ENCODE results near the gene BICD1.

The BICD1 gene

DNA sequence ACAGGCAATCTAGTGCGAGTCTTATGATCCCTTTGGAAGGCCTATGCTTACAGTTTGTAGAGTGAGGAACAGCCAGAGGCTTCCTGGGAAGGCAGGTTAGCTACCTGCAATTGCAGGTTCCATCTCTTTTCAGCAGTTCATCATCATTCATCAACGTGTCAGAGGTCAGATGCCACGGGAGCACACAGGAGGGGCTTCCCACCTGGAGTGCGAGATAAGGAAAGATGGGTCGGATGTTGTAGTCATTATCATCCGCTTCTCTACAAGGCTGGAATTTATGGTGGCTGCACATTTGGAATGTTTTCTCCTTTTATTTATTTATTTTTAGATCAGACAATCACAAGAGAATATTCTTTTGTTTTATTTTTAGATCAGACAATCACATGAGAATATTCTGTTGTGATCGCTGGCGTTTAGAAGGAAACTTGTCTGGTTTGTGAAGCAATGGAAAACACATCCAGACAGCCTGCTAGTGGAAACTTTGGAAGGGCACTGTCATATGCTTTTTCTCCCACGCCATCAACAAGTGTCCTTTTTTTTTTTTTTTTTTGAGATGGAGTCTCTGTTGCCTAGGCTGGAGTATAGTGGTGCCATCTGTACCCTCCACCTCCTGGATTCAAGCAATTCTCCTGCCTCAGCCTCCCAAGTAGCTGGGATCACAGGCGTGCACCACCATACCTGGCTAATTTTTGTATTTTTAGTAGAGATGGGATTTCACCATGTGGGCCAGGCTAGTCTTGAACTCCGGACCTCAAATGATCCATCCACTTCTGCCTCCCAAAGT lies 1.9 kb upstream of the BICD1 start:
- DNase-seq: no peak

- DNase-seq: no peak
Observed at GRCh38 chr12:32105986-32106516, 596 bp upstream of the BICD1 start.

DNA sequence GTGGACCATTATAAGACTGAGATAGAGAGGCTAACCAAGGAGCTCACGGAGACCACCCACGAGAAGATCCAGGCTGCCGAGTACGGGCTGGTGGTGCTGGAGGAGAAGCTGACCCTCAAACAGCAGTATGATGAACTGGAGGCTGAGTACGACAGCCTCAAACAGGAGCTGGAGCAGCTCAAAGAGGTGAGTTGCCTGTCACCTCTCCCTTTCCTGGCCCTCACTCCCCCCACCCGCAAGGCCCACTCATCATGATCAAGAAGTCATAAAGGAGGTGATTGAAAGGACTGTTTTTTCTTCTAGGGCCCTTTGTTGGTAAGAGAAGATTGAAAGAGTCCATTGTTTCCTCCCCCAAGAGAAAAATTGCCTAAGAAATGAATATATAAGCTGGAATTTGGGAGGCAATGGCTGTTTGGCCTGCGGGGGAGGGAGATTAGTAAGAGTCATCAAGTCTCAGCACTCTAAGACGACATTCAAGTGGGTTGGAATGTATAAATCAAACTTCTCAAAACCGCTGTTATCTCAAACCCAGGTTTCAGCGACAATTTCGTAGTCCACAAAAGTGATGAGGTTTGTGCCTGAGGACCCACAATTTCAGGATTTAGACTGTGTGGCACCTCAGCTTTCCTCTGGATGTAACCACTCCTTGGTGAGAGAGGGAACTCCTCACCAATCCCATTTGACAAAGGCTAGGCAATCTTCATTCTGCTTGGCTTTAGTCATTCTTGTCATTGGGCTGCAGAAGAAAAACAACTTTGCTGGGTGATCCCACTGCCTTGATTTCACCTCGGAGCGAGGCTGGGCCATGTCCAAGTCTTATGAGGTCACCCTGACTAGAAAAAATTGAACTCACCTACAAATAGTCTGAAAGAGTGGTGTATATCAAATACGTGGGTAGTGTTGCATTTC lies 966 bp downstream of the BICD1 start:
- DNase-seq: no peak

- DNase-seq: no peak
Observed at GRCh38 chr12:32108787-32109186, 2.1 kb downstream of the BICD1 start.

- no peak for DNase-seq
Observed at GRCh38 chr12:32110417-32110816, 3.8 kb downstream of the BICD1 start.

- DNase-seq: no peak
Observed at GRCh38 chr12:32110942-32111341, 4.3 kb downstream of the BICD1 start.

DNA sequence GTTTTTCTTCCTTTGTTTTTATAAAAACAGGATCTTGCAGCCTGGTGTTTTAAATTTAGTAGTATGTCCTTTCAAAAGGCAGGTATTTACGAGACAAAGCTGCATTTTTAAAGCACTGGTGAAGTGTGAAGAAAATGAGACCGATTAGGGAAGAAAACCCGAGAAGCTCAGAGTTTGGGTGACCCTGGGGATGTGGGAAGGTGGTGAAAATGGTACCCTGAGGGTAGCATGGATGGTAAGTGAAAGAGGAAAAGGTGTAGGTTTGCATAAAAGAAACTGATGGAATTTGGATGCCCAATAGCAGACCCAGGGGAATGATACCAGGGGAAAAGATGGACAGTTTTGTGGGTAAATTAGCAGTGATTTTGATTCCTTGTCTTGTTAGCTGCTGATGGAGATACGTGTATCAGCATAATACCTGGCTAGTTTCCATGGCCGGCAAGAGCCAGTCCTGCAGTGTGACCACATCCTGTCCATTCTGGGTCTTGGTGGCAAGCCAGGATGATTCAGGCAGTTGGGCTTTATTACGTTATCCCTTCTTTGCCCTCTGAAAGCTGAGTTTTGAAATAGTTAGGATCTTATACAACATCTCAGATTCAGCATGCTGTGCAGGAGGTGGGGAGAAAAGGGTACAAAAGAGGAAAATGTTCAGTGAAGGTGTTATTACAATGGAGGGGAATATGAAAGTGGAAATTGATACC lies 8.9 kb downstream of the BICD1 start:
- peak; percentile 57 for DNase-seq

DNA sequence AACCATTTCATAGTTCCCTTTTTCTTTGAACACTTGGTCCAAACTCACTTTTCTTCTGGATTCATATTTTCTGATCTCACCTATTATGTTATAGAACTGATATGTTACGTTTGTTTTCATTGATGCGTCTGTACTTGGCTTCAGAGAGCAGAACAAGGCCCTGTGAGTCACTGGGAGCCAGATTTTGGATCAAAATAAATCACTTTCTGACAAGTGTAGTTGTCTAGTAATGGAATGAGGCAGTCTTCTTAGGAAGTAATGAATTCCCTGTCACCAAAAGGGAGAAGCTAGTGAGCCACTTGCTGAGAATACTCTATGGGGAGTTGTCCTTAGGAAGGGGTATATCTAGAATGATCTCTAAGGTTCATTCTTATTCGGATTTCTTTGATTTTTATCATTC lies 10.2 kb downstream of the BICD1 start:
- DNase-seq: no peak

DNA sequence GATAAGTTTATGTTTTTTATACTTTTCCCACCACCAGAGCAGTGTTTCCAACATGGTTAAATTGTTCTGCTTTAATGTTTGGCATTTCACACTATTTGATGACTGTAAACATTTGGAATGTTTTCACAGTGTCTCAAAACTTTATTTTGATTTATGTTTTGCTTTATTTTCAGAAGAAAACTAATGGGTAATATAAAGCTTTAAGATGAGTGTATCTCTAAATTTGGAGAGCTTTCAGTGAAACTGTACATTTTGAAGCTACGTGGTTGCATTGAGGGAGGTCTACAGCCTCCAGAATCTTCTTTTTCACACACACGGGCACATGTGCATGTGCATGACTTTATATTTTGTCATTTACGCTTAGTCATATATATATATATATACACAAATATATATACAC lies 10.7 kb downstream of the BICD1 start:
- no peak for DNase-seq

GRCh38 chr12:32118806-32119205 lies 12.2 kb downstream of the BICD1 start:
- DNase-seq: no peak

DNA sequence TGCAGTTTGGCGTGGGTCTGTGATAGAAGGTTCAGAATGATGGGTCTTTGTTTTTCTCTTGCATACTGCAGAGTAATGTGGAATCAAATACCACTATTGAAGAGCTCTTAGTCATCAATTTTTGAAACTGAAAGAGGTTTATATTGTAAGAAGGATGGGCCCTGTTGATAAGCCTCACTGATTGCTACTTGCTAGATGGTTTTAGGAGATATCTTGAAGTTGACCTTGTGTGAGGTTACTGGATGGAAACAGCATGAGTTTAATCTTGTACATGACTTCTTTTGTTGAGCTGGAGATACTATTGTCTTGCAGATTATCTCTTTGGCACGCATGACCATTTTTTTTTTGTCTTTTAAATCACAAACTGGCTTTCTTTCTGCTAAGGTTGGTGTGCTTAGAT lies 13.8 kb downstream of the BICD1 start:
- DNase-seq: no peak

GRCh38 chr12:32124637-32125036 lies 18.0 kb downstream of the BICD1 start:
- DNase-seq: no peak

GRCh38 chr12:32125455-32126084 lies 18.9 kb downstream of the BICD1 start:
- DNase-seq: no peak

DNA sequence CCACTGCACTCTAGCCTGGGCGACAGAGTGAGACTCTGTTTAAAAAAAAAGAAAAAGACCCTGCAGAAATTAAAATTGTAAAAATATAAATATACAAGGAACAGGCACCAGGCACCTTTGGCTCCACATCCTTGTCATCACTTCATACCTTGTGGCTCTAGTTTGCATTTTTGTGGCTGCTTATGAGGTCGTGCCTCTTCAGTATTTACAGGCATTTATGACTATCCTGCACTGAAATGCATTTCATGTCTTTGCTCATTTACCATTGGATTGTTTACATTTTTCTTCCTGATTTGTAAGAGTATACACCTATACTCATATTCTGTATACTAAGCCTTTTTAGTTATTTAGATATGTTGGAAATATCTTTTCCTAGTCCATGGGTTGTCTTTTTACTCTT lies 20.1 kb downstream of the BICD1 start:
- DNase-seq: no peak

DNA sequence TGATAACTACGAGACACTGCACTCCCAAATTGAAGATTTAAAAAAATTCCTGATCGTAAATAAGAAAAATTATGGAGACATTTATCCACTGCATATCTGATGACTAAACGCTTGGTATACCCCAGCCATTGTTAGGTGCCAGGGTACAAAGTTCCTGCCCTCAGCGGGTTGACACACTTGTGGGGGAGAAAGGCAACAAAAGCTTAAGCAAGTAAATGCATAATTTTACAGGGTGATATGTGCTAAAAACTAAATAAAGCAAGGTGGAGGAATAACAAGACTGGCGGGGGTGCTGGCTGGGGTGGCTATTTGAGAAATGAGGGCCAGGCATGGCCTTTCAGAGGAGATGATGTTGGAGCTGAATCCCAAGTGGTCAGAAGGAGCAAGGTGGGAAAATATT lies 25.0 kb downstream of the BICD1 start:
- no peak for DNase-seq

DNA sequence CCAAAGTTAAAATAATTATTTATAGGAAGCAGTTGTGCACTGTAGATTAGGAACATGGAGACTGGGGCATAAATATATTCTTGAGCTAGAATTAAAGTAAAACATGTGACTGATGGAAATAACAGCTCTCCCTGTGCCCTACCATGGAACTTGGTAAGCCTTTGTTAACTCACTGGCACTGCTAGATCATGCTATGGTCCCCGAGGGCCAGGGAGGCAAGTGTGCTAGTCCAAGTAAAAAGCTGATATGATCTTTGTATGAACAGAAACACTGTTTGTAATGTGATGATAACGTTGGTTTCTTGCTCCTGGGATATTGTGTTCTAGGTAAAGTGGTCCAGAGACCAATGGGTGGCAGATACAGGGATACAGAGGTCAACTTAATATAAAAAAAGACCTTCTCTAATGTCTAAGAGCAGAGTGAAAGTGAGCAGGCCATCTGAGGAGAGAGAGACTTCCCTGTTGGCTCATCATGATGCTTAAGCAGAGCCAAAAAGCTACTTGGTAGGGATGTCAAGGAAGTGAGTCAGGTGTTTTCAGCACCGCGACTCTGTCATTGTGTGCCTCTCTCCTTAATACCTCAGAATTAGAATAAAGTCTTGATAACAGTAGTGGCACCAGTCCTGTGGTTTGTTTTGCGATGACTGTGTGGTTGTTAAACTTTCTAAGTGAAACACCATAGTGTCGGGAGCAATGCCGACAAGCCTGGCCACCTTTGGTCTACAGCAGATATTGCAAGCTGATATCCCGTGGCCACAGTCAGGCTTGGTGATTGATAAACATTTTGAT lies 27.6 kb downstream of the BICD1 start:
- peak; percentile 4 for DNase-seq

- DNase-seq: no peak
Observed at GRCh38 chr12:32135967-32136366, 29.3 kb downstream of the BICD1 start.

- DNase-seq: no peak
Observed at GRCh38 chr12:32136404-32136803, 29.8 kb downstream of the BICD1 start.

- peak; percentile 87 for DNase-seq
Observed at GRCh38 chr12:32139064-32139421, 32.4 kb downstream of the BICD1 start.

GRCh38 chr12:32140877-32141276 lies 34.2 kb downstream of the BICD1 start:
- no peak for DNase-seq

- DNase-seq: no peak
Observed at GRCh38 chr12:32145096-32145495, 38.4 kb downstream of the BICD1 start.

Measured in MV-4-11 (cell line).